ENCODE data around the gene SLC9A8.

DNA sequence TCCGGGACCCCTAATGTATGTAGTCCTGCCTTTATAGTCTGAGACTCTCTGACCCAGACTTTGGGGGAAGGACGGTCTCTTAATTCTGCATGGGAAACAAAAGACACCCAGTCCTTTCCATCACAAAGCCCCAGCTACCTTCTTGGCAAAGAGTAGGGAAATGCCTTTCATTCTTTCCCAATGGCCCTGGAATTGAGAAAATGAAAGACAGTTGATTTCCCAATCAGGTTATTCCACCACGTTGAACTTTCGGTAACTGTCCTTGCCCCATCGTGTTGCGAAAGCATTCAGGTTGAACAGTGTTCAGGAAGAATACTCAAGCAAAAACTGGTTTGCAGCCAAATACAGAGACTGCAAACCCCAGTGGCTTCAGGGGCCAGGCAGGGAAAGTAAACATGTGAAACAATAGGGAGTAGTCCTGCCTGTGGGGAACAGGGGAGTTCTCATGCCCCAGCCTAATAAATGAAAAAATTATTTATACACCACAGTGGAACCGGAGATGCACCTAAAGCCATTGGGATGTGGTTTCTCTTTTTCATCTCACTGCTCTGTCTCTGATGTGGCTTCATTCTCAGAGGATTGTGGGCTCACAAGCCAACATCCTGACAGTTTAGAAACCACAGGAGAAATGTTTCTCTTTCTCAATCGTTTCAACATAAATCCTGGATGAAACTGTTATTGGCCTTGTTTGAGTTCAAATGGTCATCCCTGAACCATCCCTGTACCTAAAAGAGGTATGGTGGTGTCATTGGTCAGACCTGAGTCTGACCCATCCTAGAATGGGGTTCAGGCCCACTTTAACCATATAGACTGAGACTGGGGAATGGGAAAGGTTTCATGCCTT is 44.2 kb upstream of the SLC9A8 start:
- TF ChIP-seq, protein P1, sequence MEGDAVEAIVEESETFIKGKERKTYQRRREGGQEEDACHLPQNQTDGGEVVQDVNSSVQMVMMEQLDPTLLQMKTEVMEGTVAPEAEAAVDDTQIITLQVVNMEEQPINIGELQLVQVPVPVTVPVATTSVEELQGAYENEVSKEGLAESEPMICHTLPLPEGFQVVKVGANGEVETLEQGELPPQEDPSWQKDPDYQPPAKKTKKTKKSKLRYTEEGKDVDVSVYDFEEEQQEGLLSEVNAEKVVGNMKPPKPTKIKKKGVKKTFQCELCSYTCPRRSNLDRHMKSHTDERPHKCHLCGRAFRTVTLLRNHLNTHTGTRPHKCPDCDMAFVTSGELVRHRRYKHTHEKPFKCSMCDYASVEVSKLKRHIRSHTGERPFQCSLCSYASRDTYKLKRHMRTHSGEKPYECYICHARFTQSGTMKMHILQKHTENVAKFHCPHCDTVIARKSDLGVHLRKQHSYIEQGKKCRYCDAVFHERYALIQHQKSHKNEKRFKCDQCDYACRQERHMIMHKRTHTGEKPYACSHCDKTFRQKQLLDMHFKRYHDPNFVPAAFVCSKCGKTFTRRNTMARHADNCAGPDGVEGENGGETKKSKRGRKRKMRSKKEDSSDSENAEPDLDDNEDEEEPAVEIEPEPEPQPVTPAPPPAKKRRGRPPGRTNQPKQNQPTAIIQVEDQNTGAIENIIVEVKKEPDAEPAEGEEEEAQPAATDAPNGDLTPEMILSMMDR (IDR thresholded peaks at IDR 0.05): no peak
- TF ChIP-seq POLR2AphosphoS5 (IDR thresholded peaks at IDR 0.05; ENCODE audit: insufficient read depth in 1 of 2, low read depth in 1 of 2): peak; percentile 24 to 96

All from vagina (tissue), 2 donors.